HG03439 (cell line): Measurements from ENCODE around the gene TUNAR.

Experiments
- ATAC-seq: cut with Tn5 transposase; IDR thresholded peaks from one replicate; pipeline ENCODE4 v1.9.1; 2021; ENCODE audit warnings: mild to moderate bottlenecking, moderate library complexity; ENCODE audit not compliant: unreplicated experiment

TUNAR gene

DNA sequence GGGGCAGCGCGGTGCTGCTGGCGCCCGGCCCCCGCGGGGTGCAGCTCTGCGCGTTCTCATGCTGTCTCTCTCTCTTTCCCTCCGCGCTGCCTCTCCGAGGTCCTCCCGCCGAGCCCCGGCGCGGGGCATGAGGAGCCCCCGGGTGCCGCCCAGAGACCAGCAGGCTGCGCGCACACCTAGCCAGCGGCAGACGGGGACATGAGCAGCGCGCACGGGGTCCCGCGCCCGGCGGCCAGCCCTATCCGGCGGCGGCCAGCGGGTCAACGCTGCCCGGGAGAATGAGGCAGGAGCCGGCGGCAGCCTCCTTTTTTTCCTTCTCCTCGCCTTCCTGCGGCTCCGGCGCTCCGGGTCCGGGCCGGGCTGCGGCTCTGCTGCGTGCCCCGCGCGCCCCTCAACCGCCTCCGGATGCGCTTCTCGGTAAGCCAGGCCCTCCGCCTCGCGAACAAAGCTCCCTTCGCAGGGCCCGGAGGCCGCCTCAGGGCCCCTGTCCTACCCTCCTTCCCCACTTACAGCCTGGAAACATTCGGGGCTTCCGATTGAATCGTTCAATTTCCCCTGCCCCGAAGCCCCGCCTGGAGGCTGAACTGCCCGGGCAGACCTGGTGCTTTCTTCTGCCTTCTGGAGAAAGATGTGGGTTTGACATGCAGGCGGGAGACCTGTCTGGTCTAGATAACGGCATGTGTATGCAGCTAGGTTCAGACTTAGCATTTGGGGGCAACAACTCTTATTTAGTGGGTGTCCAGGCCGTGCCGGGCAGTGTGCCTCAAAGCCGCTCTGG, at the start of gene TUNAR:
Gene TUNAR, plus strand, starts transcription at position 72 of the 778 bp plus-strand sequence.
- no peak for ATAC-seq

- no peak for ATAC-seq
Observed at GRCh38 chr14:95828649-95829265, 47.9 kb upstream of the TUNAR start.

- no peak for ATAC-seq
Observed at GRCh38 chr14:95829321-95829720, 47.3 kb upstream of the TUNAR start.

- no peak for ATAC-seq
Observed at GRCh38 chr14:95830386-95830785, 46.2 kb upstream of the TUNAR start.

DNA sequence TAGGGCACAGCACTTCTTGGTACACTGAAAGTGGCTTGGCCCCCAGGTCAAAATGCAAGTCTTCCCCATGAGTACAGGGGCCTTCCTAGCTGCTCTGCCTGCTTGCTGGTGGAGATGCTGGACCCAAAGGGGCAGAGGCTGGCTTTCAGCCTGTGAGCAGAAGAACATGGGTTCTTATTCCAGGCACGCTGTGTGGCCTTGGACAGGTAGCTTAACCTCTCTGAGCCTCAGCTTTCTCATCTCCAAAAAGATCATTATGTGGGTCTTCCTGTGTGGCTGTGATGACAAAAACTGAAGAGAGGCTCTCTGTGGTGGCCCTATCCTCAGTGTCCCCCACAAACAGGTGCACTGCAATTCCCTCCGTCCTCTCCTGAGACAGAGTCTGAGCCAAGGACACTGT, 45.6 kb upstream of the TUNAR start:
- no peak for ATAC-seq

GRCh38 chr14:95831468-95831867, 45.2 kb upstream of the TUNAR start:
- no peak for ATAC-seq

DNA sequence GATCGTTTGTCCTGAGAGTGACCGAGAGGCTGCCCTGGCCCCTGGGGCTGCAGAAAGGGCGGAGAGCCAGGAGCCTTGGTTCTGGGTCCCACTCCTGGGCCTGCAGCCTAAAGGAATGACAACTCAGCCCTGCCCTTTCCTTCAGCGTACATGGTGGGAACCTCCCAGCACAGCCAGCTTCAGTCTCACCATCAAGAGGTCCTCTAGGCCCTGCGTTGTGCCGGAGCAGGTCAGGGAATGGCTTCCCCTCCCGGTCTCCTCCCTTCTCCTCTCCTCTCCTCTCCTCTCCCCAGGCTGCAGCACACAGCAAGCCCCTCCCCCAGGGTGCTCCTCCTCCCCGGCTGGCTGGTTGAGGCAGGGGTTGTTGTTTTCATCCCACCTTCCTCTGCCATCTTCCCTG, 44.6 kb upstream of the TUNAR start:
- ATAC-seq = no peak

GRCh38 chr14:95833429-95833828, 43.2 kb upstream of the TUNAR start:
- no peak for ATAC-seq

GRCh38 chr14:95834496-95834895, 42.1 kb upstream of the TUNAR start:
- ATAC-seq = no peak

DNA sequence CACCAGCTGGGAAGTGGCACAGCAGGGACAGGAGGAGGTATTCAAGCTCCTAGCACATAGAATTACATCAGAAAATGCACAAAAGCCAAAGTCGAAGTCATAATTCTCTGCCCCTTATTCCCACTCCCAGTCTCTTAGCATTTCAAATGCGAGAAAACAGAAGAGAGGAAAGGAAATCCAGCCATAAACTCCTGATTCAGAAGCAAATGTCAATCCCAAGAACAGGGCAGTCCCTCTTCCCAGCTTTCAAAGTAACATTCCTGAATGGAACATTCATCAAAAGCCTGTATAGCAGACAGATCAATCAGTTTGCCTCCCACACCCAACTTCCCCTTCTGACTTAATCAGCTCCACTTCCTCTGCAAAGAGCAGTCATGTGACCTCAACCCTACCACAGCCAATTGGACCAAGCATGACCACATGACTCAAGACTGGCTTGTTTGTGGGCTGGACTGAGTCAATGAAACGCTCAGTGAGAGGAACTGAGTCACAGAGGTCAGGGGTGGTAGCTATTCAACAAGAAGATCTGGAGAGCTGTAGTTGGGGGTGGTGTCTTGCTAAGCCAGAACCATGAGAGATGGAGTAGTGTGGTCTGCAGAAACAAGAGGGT, 41.4 kb upstream of the TUNAR start:
- ATAC-seq = no peak

- no peak for ATAC-seq
Observed at GRCh38 chr14:95838862-95839261, 37.8 kb upstream of the TUNAR start.

GRCh38 chr14:95840094-95840700, 36.4 kb upstream of the TUNAR start:
- ATAC-seq = no peak

DNA sequence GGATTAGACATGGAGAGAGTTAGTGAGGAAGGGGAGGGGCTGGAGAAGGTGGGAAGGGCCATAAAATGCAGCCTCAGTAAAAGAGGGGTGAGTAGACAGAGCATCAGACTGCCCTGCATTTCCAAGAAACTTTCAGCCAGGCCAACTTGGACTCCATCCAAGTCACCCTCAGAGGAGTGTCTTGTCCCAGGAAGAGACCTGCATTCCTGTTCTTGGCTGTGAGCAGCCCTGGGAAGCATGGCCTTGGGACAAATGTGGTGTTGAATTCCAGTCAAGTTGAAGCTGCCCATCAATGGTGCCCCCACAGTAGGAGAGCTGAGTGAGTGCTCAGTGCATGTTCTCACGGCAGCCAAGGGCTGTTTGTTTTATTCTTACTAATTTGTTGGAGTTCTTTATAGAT, 35.0 kb upstream of the TUNAR start:
- no peak for ATAC-seq

DNA sequence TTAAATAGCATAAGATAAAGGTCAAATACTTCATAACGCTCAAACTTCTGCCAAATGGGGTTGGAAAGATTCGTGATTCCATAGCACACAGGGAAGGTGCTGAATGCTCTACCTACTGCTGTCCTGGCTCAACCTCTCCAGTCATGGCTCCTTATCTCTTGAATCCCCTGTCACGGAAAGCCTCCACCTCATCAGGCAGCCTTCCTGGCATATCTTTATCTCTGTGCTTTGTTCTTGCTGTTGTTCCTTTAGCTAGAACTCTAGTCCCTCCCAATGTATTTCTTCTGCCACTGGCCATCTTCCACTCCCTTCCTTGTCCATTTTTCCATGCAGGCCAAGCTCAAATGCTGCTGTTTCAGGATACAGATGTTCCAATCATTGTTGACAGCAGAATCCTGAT, 26.9 kb upstream of the TUNAR start:
- no peak for ATAC-seq

DNA sequence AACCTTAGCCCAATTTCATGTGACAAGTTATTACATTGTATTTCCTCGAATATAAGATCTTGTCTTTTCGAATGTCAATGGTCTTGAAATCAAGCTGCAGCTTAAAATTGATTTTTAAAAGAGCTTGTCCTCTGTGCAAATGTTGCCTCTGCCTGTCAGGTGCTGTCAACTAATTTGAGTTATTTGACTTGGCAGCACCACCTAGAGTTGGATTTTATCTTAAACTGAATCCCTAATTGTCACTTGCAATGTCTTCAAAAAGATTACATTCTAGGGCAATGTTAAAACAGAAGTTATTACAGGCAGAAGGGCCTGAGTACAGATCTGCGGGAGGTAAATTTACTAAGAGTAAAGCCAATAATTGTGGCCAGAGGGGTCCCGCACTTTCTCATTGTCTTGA, 26.2 kb upstream of the TUNAR start:
- ATAC-seq = no peak

DNA sequence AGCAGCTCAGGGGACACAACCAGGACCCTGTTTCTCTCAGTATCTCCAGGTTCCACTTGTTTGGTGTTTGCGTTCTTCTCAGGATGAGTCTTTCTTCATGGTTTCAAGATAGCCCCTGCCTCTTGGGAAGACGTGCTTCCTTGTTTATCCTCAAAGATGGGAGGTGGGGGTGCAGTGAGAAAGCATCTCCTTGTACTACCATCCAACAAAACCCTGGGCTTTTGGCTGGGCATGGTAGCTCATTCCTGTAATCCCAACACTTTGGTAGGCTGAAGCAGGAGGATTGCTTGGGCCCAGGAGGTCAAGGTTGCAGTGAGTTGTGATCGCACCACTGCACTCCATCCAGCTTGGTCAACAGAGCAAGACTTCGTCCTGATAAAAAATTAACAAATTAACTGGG, 21.0 kb upstream of the TUNAR start:
- ATAC-seq = no peak

GRCh38 chr14:95857275-95857674, 19.4 kb upstream of the TUNAR start:
- no peak for ATAC-seq

DNA sequence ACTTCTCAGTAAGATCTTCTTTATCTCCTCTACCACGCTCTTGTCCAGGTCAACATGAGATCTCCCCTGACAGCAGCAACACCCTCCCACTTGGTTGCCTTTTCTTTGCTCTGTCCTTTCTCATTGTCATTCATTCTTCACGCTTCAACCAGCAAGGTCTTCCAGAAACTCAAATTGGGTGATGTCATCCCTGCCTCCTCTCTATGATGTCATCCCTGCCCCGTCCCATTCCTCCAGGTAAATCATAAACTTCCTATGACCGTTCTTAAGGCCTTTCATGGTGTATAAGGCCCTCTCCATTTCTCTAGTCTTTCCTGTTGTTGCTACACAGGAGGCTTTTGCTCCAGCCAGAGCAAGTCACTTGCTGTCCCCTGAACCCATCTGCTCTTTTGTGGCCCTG, 17.7 kb upstream of the TUNAR start:
- ATAC-seq = no peak

DNA sequence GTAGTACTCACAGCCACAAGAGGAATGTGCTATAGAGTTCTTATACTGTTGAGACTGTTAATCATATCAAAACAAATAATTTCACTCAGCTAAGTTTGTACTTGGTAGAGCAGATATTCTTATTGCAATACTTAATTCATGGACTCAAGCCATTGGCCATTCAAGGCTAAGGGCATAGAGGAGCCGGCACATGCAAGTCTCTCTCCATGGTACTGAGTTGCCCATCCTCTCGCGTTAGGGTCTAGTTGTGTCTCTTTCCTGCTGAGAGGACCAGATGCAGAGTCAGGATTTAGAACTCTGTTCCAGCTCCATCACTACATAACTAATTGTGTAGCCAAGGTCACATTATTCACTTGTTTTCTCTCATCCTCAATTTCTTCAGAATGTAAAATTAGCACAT, 14.4 kb upstream of the TUNAR start:
- no peak for ATAC-seq

- ATAC-seq = no peak
Observed at GRCh38 chr14:95863295-95863694, 13.3 kb upstream of the TUNAR start.

GRCh38 chr14:95869776-95870175, 6.9 kb upstream of the TUNAR start:
- no peak for ATAC-seq

GRCh38 chr14:95870772-95871171, 5.9 kb upstream of the TUNAR start:
- no peak for ATAC-seq
